ENCODE measurements around the gene UQCRH.
"Not testable (repeated sequence)": the region's sequence is repeated elsewhere in the genome, so short reads cannot be mapped to it uniquely, and the experiment has no call there.

The UQCRH gene

GRCh38 chr1:46331786-46332540, 28.5 kb downstream of the UQCRH start:
- DNase-seq (ENCODE audit: extremely low read depth in 1 of 2, low read depth in 1 of 2): not testable (repeated sequence)

GRCh38 chr1:46333300-46334029, 30.0 kb downstream of the UQCRH start:
- no peak for DNase-seq (ENCODE audit: extremely low read depth in 1 of 2, low read depth in 1 of 2)

GRCh38 chr1:46334030-46334384, 30.5 kb downstream of the UQCRH start:
- DNase-seq (ENCODE audit: extremely low read depth in 1 of 2, low read depth in 1 of 2): no peak

GRCh38 chr1:46335081-46335480, 31.6 kb downstream of the UQCRH start:
- no peak for DNase-seq (ENCODE audit: extremely low read depth in 1 of 2, low read depth in 1 of 2)

GRCh38 chr1:46337409-46337808, 33.9 kb downstream of the UQCRH start:
- DNase-seq (ENCODE audit: extremely low read depth in 1 of 2, low read depth in 1 of 2): not testable (repeated sequence)

- peak; percentile 68 to 83 for DNase-seq (ENCODE audit: extremely low read depth in 1 of 2, low read depth in 1 of 2)
These were observed 37.1 kb downstream of the UQCRH start, which contains the start of gene NSUN4 for GRCh38 chr1:46340404-46341221. Gene NSUN4, plus strand, starts transcription at chr1:46340807. Its CDS starts 20 bp downstream, at chr1:46340827.

GRCh38 chr1:46341222-46342083, 38.0 kb downstream of the UQCRH start:
- DNase-seq (ENCODE audit: extremely low read depth in 1 of 2, low read depth in 1 of 2): no peak

- no peak for DNase-seq (ENCODE audit: extremely low read depth in 1 of 2, low read depth in 1 of 2)
These were observed 38.7 kb downstream of the UQCRH start for GRCh38 chr1:46342084-46342656.

- DNase-seq (ENCODE audit: extremely low read depth in 1 of 2, low read depth in 1 of 2): no peak
These were observed 39.3 kb downstream of the UQCRH start for GRCh38 chr1:46342677-46343350.

GRCh38 chr1:46343351-46343695, 39.8 kb downstream of the UQCRH start:
- DNase-seq (ENCODE audit: extremely low read depth in 1 of 2, low read depth in 1 of 2): no peak

- DNase-seq (ENCODE audit: extremely low read depth in 1 of 2, low read depth in 1 of 2): no peak
These were observed 40.2 kb downstream of the UQCRH start for GRCh38 chr1:46343705-46344104.

- no peak for DNase-seq (ENCODE audit: extremely low read depth in 1 of 2, low read depth in 1 of 2)
These were observed 41.0 kb downstream of the UQCRH start for GRCh38 chr1:46344481-46344880.

GRCh38 chr1:46345281-46345680, 41.8 kb downstream of the UQCRH start:
- DNase-seq (ENCODE audit: extremely low read depth in 1 of 2, low read depth in 1 of 2): no peak

GRCh38 chr1:46352363-46352762, 48.9 kb downstream of the UQCRH start:
- DNase-seq (ENCODE audit: extremely low read depth in 1 of 2, low read depth in 1 of 2): no peak

- DNase-seq (ENCODE audit: extremely low read depth in 1 of 2, low read depth in 1 of 2): not testable (repeated sequence)
These were observed 52.4 kb downstream of the UQCRH start for GRCh38 chr1:46355920-46356319.

GRCh38 chr1:46362158-46362557, 58.7 kb downstream of the UQCRH start:
- no peak for DNase-seq (ENCODE audit: extremely low read depth in 1 of 2, low read depth in 1 of 2)

- DNase-seq (ENCODE audit: extremely low read depth in 1 of 2, low read depth in 1 of 2): no peak
These were observed 59.6 kb downstream of the UQCRH start for GRCh38 chr1:46363121-46363520.

- no peak for DNase-seq (ENCODE audit: extremely low read depth in 1 of 2, low read depth in 1 of 2)
These were observed 61.1 kb downstream of the UQCRH start for GRCh38 chr1:46364612-46365011.

- not testable (repeated sequence) for DNase-seq (ENCODE audit: extremely low read depth in 1 of 2, low read depth in 1 of 2)
These were observed 62.3 kb downstream of the UQCRH start for GRCh38 chr1:46365796-46366195.

Data from stimulated activated CD8-positive, alpha-beta memory T cell treated with anti-CD3 and anti-CD28 coated beads, Interleukin-7, amount 100 ng/mL, for 48 hours (primary cell).